Measurements from ENCODE around the gene TSSK3. TPM values are rescaled to one million over a fixed set of nuclear protein-coding genes. Genes with fewer than 3 reads are reported as not detected.

Gene TSSK3
- total RNA-seq, 4 donors from 2014 or later = 0.35 to 21.3 TPM; not detected in 2

- no peak for TF ChIP-seq POLR2A (IDR thresholded peaks at IDR 0.05)
- no peaks in the 10 kb centered on the region for H3K36me3 ChIP-seq
- no peaks in the 10 kb centered on the region for H3K4me1 ChIP-seq
- intact Hi-C loops (cut with DNase I; ENCODE audit: low total_unique reads) = no loop called here
- no peak overlapping the region for H3K4me3 ChIP-seq
- no peaks in the 10 kb centered on the region for H3K9me3 ChIP-seq
- no peaks in the 10 kb centered on the region for H3K27me3 ChIP-seq
- DNase-seq = no peak
- H3K27ac ChIP-seq = no peak overlapping the region
Measured at GRCh38 chr1:32367912-32368635, 5.7 kb downstream of the TSSK3 start.

GRCh38 chr1:32372149-32372756 is 9.9 kb downstream of the TSSK3 start:
- TF ChIP-seq POLR2A (IDR thresholded peaks at IDR 0.05) (no peak), CTCF (IDR thresholded peaks at IDR 0.05) (no peak)
- no peaks in the 10 kb centered on the region for H3K9me3 ChIP-seq
- intact Hi-C loops (cut with DNase I; ENCODE audit: low total_unique reads) = no loop called here
- no peaks in the 10 kb centered on the region for H3K27me3 ChIP-seq
- DNase-seq = no peak
- H3K4me3 ChIP-seq = no peak overlapping the region
- no peak overlapping the region for H3K27ac ChIP-seq
- H3K36me3 ChIP-seq = no peaks in the 10 kb centered on the region
- H3K4me1 ChIP-seq = no peaks in the 10 kb centered on the region

GRCh38 chr1:32373996-32374592 is 11.8 kb downstream of the TSSK3 start:
- Histone ChIP-seq H3K27ac (no peak overlapping the region), H3K4me1 (no peaks in the 10 kb centered on the region), H3K4me3 (no peak overlapping the region), H3K27me3 (no peaks in the 10 kb centered on the region), H3K36me3 (no peaks in the 10 kb centered on the region), H3K9me3 (no peaks in the 10 kb centered on the region)
- TF ChIP-seq POLR2A (IDR thresholded peaks at IDR 0.05) (no peak), CTCF (IDR thresholded peaks at IDR 0.05) (no peak)
- intact Hi-C loops (cut with DNase I; ENCODE audit: low total_unique reads) = no loop called here
- DNase-seq = no peak

- no peaks in the 10 kb centered on the region for H3K27me3 ChIP-seq
- H3K4me3 ChIP-seq = no peak overlapping the region
- H3K4me1 ChIP-seq = no peaks in the 10 kb centered on the region
- H3K36me3 ChIP-seq = no peaks in the 10 kb centered on the region
- no peak for TF ChIP-seq POLR2A (IDR thresholded peaks at IDR 0.05)
- no peak for TF ChIP-seq CTCF (IDR thresholded peaks at IDR 0.05)
- DNase-seq = no peak
- intact Hi-C loops (cut with DNase I; ENCODE audit: low total_unique reads) = no loop called here
- H3K27ac ChIP-seq = no peak overlapping the region
- no peaks in the 10 kb centered on the region for H3K9me3 ChIP-seq
Measured at GRCh38 chr1:32376199-32376598, 13.9 kb downstream of the TSSK3 start.

GRCh38 chr1:32377541-32378220 is 15.3 kb downstream of the TSSK3 start:
- Histone ChIP-seq H3K4me1 (no peaks in the 10 kb centered on the region), H3K27ac (no peak overlapping the region), H3K36me3 (no peaks in the 10 kb centered on the region), H3K9me3 (no peaks in the 10 kb centered on the region), H3K27me3 (no peaks in the 10 kb centered on the region), H3K4me3 (no peak overlapping the region)
- intact Hi-C loops (cut with DNase I; ENCODE audit: low total_unique reads) = no loop called here
- no peak for TF ChIP-seq CTCF (IDR thresholded peaks at IDR 0.05)
- no peak for TF ChIP-seq POLR2A (IDR thresholded peaks at IDR 0.05)
- DNase-seq = no peak

Data from uterus (tissue), 4 donors.